OCI-M2 (cell line): ENCODE results near the gene EML4.

ENCODE experiments used
- DNase-seq: peaks from one replicate; lab custom pipeline; 2025; ENCODE audit not compliant: unreplicated experiment; lab: John Stamatoyannopoulos, UW

Gene EML4

DNA sequence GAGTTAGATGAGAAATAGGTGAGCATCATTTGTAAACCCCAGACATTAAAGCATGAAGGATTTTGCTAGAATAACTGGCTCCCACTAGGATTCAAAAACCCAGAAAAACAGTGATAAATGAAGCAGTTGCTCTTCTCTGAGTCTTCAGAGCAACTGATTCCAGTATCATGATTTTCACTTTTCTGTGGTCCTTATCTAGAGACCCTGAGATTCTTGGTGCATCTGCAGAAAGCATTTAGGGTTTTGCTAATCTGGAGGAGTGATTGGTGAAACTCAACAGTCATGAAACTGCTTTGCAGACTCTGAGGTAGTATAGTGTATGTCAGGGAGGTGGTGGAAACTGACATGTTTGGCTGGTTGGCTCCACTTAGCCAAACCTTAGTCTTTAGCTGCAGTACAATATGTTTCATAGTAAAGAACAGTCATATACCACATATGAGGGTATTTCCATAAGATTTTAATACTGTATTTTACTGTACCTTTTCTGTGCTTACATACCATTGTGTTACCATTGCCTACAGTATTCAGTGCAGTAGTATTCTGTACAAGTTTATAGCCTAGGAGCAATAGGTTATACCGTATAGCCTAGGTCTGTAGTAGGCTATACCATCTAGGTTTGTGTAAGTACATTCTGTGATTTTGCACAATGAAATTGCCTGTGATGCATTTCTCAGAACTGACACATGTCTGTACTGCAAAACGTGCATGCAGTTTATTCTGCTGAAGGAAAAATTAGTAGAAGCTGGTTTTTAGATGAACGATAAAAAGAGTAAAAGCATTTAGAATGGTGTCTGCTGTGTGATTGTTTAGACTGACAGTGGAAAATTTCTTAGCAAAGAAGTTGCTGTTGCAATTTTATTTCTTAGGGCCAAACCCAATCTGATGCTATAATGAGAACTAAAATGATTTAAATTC is 23.8 kb downstream of the EML4 start:
- no peak for DNase-seq

DNA sequence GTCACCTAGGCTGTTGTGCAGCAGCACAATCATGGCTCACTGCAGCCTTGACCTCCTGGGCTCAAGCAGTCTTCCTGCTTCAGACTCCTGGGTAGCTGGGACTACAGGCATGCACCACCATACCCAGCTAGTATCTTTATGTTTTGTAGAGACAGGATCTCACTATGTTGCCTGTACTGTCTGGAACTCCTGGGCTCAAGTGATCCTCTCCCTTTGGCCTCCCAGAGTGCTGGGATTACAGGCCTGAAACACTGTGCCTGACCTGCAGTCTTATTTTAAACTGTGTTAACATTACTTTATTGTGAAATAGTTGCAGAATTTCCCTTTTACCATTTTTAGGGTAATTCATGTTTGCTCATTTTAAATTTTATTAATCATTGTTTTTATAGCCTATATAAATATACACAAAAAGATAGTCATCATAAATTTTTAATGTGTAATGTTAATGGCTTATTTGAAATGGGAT is 24.6 kb downstream of the EML4 start:
- no peak for DNase-seq

DNA sequence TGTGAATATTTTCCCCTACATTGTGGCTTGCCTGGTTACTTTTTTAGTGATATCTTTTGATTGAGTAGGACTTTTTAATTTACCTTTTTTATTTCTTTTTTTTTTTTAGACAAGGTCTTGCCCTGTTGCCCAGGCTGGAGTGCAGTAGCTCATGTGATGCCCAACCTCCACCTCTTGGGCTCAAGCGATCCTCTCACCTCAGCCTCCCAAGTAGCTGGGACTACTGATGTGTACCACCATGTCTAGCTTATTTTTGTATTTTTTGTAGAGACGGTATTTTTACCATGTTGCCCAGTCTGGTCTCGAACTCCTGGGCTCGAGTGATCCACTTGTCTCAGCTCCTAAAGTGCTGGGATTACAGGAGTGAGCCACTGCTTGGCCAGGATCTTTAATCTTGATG is 25.3 kb downstream of the EML4 start:
- DNase-seq = no peak

DNA sequence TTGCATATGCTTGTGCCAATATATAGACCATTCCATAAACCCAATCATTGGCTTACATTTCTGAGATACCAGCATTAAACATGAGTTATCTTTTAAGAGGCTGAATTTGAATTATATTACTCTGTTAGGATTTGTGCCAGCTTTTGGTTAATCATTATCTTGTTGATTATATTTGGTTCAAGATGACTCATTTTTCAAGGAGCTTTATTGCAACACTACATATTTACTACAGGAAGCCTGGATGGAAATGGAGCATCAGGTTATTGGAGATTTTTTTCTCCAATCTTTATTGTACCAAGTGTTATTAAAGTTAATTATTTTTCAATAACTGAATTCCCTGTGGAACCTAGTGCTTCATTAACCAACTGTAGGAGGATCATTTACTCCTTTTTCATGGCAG is 26.4 kb downstream of the EML4 start:
- no peak for DNase-seq

DNA sequence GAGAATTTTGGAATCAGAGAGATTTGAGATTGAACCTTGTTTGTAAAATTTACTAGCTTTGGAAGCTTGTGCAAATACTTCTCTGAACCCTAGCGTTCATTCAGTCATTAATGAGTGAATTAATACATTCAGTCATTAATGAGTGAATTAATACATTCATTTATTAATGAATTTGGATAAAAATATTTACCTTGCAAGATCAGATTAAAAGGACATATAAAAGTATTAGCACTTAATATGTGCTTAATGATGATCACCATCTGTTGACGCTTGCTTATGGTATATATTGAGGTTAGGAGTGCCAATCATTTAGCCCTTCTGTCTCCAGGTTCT is 26.9 kb downstream of the EML4 start:
- no peak for DNase-seq

DNA sequence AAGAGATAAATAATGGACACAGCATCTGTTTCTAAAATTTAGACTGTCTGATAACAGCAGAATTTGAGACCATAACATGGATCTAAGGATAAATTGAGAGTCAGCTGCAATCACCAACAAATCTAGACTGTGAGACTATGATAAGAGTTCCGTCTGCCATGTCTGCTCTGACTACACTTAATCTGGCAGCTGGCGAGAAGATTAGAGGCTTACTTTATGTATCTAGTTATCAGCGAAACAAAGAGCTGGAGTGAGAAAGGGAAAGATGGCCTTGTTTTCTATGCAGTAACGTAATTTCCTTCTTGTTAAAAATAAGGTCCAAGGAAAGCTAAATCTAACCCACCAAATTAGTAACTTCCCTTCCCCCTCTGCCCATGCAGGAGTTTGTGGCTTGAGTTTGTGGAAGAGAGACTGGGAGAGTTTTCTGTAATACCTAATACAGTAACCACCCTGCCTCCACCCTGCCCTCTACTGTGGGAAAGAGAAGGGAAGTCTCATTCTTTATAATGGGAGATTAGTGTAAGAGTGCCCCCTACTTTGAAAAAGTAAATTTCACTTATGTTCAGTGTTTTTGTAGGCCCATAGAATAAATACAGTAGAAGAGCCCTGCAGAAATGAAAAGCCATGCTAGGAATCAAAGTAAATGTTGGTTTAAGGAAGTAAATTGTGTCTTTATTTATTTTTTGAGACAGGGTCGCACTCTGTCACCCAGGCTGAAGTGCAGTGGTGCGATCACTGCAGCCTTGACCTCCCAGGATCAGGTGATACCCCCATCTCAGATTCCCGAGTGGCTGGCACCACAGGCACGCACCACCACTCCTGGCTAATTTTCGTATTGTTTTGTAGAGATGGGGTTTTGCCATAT is 27.5 kb downstream of the EML4 start:
- peak; percentile 22 for DNase-seq

DNA sequence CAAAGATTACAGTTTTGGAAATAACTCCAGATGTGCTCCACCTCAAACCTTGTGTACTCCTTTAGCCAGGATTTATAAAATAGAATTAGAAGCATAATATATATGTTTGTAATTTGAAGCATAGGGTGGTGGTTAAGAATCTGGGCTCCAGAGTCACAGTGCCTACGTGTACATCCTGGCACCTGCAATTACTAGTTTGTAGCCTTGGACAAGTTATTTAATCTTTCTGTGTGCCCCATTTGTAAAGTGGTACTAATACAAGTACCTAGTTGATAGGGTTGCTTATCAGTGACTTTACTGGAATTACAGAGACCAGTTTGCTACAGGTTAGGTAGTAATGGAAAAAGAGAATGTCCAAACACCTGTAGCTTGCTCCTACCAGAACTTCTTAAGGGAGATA is 28.6 kb downstream of the EML4 start:
- no peak for DNase-seq

DNA sequence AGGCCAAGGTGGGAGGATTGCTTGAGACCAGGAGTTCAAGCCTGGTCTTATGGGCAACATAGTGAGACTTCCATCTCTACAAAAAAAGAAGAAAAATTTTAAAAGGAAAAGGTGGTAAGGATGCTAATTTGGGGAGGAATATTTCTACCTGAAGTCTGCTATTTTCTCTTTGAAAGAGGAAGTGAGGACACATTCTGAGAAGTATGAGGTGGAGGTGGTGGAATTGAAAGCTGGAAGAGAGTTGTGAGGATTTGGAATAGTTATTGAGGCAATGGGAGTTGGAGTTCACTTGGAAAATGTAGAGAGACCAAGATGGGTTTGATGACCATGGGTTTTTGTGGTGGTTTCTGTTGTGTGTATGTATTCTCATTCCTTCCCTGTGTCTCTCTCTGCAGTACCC is 29.3 kb downstream of the EML4 start:
- DNase-seq = no peak

DNA sequence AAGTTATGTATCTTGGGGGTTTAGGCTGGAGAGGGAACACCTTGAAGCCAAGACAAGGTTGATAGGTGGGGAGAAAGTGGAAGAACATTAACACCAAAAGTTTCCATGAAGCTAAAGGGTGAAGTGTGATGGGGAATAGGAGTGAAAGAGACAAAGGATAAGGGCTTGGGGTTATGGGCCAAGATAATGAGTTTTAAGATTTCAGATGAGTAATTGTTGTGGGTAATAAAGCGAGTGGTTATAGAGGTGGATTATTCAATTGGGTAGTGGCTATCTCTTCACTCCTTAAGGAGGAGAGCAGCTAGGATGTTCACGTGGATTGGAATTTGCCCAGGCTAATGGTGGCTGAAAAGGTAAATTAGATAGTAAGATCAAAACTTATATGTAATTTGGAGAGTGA is 29.8 kb downstream of the EML4 start:
- no peak for DNase-seq

DNA sequence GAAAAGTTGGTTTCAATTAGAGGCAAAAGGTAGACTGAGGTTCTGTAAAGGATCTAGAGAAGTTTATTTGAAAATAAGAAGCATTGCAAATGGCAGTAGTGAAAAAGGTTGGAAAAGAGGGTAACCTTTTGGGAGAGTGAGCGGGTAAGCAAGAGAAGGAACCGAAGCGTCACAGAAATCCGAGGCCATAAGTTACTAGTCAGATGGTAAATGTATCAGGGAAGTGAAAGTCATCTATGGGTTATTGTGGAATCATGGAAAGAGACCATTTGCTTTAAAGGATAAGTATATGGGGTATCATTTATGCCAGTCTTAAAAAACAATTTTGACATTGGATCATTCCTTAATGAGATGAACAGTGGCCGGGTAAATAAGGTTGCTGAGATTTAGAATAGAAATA is 30.5 kb downstream of the EML4 start:
- DNase-seq = no peak

DNA sequence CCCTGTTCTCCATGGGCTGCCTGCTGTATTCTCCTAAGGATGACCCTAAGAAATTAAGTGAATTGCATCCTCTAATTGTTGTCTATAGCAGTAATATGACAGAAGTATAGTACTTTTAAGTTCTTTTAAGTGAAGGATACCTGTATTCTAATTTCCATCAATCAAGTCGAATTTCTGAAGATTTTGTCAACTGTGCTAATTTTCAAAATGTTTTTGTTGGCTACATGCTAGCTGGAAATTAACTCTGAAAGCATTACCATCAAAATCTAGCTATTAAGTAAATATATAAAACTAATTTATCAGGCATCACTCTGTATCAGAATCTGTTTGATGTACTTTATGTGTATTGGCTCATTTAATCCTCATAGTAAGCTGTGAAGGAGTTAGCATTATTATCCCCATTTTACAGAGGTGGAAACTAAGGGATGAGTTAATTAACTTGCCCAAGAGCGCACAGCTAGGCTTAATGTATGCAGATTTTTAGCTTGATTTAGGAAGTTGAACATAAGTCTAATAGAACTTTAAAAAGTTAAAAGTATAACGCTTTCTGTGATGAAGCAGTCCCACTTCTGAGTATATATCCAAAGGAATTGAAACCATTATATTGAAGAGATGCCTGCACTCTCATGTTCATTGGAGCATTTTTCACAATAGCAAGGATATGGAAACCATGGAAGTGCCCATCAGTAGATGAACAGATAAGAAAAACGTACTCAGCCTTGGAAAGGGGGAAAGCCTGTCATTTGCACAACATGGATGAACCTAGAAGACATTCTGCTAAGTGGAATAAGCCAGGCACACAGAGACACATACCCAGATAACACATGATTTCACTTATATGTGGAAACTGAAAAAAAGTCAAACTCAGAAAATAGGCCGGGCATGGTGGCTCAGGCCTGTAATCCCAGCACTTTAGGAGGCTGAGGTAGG is 32.0 kb downstream of the EML4 start:
- no peak for DNase-seq

DNA sequence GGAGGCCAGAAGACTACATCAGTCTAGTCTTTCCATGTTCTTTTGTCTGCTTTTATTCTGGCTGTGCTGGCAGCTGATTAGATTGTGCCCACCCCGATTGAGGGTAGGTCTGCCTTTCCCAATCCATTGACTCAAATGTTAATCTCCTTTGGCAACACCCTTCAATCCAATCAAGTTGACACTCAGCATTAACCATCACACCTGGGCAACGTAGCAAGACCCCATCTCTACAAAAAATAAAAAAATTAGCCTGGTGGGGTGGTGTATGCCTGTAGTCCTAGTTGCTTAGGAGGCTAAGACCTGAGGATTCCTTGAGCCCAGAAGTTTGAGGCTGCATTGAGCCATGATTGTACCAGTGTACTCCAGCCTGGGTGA is 33.5 kb downstream of the EML4 start:
- DNase-seq = no peak

DNA sequence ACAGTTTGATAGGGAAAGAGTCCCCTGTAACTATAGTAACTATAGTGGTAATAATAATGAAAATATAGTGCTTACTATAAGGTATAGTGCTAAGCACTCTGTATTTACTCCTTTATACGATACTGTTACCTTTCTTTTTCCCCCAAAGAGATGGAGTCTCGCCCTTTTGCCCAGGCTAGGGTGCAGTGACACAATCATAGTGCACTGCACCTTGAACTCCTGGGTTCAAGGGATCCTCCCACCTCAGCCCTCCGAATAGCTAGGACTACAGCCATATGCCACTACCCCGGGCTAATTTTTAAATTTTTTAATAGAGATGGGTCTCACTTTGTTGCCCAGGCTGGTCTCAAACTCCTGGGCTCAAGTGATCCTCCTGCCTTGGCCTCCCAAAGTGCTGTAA is 34.6 kb downstream of the EML4 start:
- DNase-seq = no peak

DNA sequence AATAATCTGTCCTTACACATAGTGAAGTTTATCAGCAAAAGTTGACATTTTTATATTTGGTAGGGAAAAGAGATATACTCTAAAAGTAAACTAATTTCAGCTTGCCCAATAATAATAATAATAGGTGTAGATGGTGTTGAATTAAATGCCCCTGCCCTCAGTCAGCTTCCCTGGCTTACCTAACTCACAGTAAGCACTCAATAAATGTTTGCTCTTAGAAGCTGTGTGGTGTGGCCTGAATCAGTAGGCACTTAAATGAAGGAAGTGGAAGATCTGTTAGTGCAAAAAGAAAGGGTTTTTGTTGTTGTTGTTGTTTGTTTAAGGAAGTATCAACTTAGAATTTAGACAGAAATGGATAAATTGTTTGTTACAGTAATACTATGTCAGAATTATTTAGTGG is 36.2 kb downstream of the EML4 start:
- no peak for DNase-seq

DNA sequence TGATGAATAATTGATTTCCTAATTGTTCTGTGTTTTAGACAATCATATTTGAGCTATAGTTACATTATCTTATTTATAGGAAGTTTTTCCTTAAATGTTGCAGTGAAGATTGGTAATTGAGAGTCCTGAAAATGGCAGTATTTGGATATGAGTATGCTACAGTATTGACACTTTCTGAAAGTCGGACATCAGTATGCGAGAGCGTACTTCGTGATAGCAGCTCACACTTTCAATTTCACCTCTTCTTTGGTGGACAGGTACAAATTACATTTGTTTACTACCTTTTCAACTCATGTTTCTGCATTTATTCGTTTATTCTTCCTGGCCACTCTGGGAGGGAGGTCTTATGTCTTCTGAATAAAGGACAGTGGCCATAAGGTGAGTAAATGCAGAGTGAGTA is 38.7 kb downstream of the EML4 start:
- no peak for DNase-seq

DNA sequence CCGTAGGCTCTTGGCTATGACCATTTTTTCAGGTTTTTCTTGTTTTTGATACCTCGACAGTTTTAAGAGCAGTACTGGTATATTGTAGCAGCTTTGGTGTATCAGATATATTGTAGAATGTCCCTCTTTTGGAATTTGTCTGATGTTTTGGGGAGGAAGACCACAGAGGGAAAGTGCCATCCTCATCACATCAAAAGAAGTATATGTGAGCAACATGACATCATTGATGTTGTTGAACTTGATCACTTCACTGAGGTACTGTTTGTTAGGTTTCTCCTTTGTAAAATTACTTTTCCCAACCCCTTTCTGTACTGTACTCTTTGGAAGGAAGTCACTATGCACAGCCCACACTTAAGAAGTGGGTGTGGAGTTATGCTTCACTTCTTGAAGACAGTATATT is 41.0 kb downstream of the EML4 start:
- no peak for DNase-seq

DNA sequence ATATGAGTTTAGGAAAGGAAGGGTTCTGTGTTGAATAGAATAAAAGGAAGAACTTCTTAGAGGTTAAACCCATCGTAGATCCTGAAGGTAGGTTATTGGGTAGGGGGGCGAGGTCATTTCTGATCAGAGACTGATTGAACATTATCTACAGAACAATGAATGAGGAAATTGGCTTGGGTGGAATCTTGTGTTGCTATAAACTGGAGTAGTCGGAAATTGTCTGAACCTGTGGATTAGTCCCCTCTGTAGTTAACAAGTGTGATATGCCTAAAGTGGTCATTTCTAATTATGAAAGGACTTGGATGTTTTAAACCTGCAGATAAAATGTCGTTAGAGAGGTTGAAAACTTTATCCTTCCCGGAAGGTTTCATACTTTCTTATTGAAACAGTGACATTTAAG is 42.1 kb downstream of the EML4 start:
- DNase-seq = no peak

DNA sequence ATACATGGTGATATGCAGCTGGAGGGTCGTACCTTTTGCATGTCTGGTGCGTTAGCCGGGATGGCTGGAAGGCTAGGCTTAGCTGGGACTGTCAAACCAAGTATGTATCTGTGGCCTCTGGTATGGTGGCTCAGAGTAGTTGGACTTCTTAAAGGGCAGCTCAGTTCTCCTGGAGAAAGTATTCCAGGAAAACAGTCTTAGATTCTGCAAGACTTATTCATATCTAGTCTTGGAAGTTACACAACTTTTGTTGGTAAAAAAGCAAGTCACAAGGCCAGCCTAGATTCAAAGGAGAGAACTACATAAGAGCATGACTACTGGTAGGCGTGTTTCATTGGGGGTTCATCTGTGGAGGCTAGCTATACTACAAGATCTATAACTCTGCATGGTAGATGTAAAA is 45.5 kb downstream of the EML4 start:
- no peak for DNase-seq

DNA sequence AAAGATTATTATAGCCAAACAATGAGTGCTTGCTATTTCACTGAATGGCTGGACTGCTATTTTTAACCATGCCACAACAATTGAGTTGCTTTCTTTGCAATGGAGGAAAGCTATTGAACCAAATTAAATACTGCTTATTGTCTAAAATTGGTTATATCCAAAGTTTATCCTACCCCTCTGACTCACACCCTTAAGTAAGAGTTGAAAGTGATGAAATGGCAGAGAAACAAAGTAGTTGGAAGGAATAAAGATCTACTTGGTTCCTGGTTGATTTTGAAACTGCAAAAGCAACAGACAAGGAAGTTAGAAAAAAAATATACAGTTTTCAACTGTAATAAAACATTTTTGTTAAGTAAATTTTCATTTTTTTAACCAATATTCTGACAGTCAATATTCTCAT is 47.5 kb downstream of the EML4 start:
- no peak for DNase-seq

DNA sequence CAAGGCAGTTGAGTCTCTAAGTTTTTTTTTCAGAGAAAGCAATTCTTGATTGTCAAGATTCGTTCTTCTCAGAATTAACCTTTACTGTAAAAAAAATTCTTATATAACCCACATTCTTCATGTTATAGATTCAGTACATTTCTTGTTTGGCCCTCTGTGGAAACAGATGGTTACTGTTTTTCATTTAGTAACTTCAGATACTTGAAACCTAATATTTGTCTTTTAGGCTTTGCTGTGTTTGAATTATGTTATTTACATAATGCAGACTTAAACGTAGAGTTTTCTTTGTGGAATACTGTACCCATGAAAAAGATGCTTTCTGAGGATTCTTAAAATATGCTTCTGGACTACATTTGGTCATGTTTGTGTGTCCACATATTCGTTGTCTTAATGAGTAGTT is 48.2 kb downstream of the EML4 start:
- DNase-seq = no peak

DNA sequence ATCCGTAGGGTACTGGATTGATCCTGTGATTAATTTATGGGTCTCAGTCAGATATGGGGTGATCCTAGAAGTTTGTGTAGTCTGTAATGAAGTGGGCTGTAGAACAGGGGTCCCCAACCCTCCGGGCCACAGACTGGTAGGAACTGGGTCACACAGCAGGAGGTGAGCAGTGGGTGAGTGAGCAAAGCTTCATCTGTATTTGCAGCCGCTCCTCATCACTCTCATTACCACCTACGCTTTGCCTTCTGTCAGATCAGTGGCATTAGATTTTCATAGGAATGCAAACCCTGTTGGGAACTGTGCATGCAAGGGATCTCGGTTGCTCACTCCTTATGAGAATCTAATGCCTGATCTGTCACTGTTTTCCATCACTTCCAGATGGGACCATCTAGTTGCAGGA is 48.8 kb downstream of the EML4 start:
- no peak for DNase-seq
